Activated CD4-positive, alpha-beta T cell treated with anti-CD3 and anti-CD28 coated beads for 36 hours (primary cell): ENCODE results near the gene LRMDA. TPM values are rescaled to one million over a fixed set of nuclear protein-coding genes. Genes with fewer than 3 reads are reported as not detected.

ENCODE experiments used
- ATAC-seq: fragments of 200-7000 bp; cut with Tn5 transposase; one replicate; pipeline ENCODE4 v1.10.0; 2021; ENCODE audit warnings: mild to moderate bottlenecking, moderate library complexity
- CTCF ChIA-PET: fragments of 350-600 bp; sonication (Branson Sonifier 250); formaldehyde crosslinking; loops from one replicate; lab custom pipeline; 2021; ENCODE audit warnings: antibody characterized with exemption; lab: Charles Lee
- POLR2A ChIA-PET: fragments of 350-600 bp; sonication (Branson Sonifier 250); formaldehyde crosslinking; loops from one replicate; lab custom pipeline; 2021; ENCODE audit warnings: antibody characterized with exemption, inconsistent platforms; lab: Charles Lee
- DNase-seq: peaks from one replicate; pipeline ENCODE4 v3.0.0-alpha.2; 2020
- H3K27ac Mint-ChIP-seq: one replicate; pipeline ENCODE4 v1.8.0; 2021; ENCODE audit warnings: mixed read lengths
- H3K27me3 Mint-ChIP-seq: one replicate; pipeline ENCODE4 v1.8.0; 2021; ENCODE audit warnings: mixed read lengths
- H3K36me3 Mint-ChIP-seq: one replicate; pipeline ENCODE4 v1.8.0; 2021; ENCODE audit warnings: low read depth, mixed read lengths
- H3K4me1 Mint-ChIP-seq: one replicate; pipeline ENCODE4 v1.8.0; 2021; ENCODE audit warnings: mixed read lengths
- H3K4me3 Mint-ChIP-seq: one replicate; pipeline ENCODE4 v1.8.0; 2021; ENCODE audit warnings: mild to moderate bottlenecking, moderate library complexity, mixed read lengths
- H3K9me3 Mint-ChIP-seq: one replicate; pipeline ENCODE4 v1.8.0; 2021; ENCODE audit warnings: low read depth, mixed read lengths
- intact Hi-C, 2 experiments: fragments of 100-400 bp; cut with DNase I in 1 of 2; cut with micrococcal nuclease in 1 of 2; formaldehyde crosslinking; loops; one replicate each; pipeline versions ENCODE4 v1.14.2 to v1.15.1; 2022 to 2024; cut with DNase I, micrococcal nuclease
- total RNA-seq, 2 experiments: library from RNA; stranded (reverse); gene quantifications; one replicate each; pipeline ENCODE4 v1.2.3, GENCODE V29; 2021

The LRMDA gene
- total RNA-seq, 2 experiments from 2014 or later = not detected

GRCh38 chr10:75959209-75959608 is 527.8 kb downstream of the LRMDA start:
- H3K27ac Mint-ChIP-seq = no peak overlapping the region
- ATAC-seq (no peak), DNase-seq (no peak)
- no peak overlapping the region for H3K4me3 Mint-ChIP-seq
- intact Hi-C loops = no loop called here
- peaks cover 4% of the 10 kb centered on the region for H3K27me3 Mint-ChIP-seq
- ChIA-PET CTCF (interaction anchor here (0.5 kb wide), 1 partner anchor 23 kb away, joined by 4 read pairs; no protein-coding TSS in a partner anchor), POLR2A (no interaction called here)
- no peaks in the 10 kb centered on the region for H3K36me3 Mint-ChIP-seq
- no peaks in the 10 kb centered on the region for H3K4me1 Mint-ChIP-seq
- H3K9me3 Mint-ChIP-seq = no peaks in the 10 kb centered on the region

GRCh38 chr10:75959912-75960311 is 528.5 kb downstream of the LRMDA start:
- DNase-seq (no peak), ATAC-seq (no peak)
- POLR2A ChIA-PET = no interaction called here
- H3K27me3 Mint-ChIP-seq = peaks cover 4% of the 10 kb centered on the region
- no peak overlapping the region for H3K4me3 Mint-ChIP-seq
- H3K9me3 Mint-ChIP-seq = no peaks in the 10 kb centered on the region
- intact Hi-C loops = no loop called here
- CTCF ChIA-PET = no interaction called here
- H3K4me1 Mint-ChIP-seq = no peaks in the 10 kb centered on the region
- no peaks in the 10 kb centered on the region for H3K36me3 Mint-ChIP-seq
- no peak overlapping the region for H3K27ac Mint-ChIP-seq

GRCh38 chr10:75962395-75963061 is 531.1 kb downstream of the LRMDA start:
- Mint-ChIP-seq H3K9me3 (no peaks in the 10 kb centered on the region), H3K27ac (no peak overlapping the region), H3K36me3 (no peaks in the 10 kb centered on the region), H3K4me1 (no peaks in the 10 kb centered on the region), H3K27me3 (peaks cover 4% of the 10 kb centered on the region), H3K4me3 (no peak overlapping the region)
- POLR2A ChIA-PET = no interaction called here
- DNase-seq (no peak), ATAC-seq (no peak)
- CTCF ChIA-PET = no interaction called here
- intact Hi-C loops = no loop called here

GRCh38 chr10:75967491-75967890 is 536.1 kb downstream of the LRMDA start:
- Mint-ChIP-seq H3K36me3 (no peaks in the 10 kb centered on the region), H3K4me1 (no peaks in the 10 kb centered on the region), H3K27me3 (no peaks in the 10 kb centered on the region), H3K4me3 (no peak overlapping the region), H3K27ac (no peak overlapping the region), H3K9me3 (no peaks in the 10 kb centered on the region)
- no peak for DNase-seq
- POLR2A ChIA-PET = no interaction called here
- intact Hi-C loops = no loop called here
- CTCF ChIA-PET = no interaction called here
- ATAC-seq = no peak

- intact Hi-C loops = no loop called here
- ChIA-PET POLR2A (no interaction called here), CTCF (no interaction called here)
Observed at GRCh38 chr10:75969031-75969430, 537.6 kb downstream of the LRMDA start.

DNA sequence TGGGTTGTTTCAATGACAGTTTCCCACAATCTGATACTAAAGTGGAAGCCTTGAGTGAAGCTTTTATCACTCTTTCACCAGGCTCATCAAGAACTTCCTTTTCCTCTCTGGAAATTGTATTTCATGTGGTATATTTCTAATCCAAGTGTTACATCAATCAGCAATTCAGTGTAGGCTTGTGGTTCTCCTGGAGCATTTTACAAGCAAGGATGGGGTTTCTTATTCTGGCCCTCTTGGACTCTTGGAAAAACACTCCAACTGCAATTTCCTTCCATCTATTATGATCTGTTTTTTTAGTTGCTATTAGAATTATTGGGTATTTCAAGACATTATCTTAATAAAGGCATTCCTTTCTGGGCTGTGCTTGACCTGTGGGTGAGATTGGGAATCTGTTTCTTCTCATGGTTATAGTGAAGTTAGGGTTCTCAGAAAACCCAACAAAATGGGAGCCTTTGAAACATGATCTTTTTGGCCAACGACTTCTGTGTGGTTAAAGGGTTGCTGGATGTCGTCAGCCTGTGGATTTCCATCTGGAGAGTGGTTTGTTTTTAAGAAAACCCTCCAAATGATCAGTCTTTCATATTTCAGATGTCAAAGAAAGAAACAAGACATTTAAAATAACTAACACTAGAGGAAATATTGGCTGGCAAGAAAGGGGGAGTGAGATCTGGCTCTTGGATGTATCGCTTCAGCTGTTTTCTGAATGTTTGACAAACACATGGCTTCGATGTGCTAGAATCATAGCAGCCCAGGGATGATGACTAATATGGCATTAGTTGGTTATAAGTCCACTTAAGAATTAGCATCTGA is 540.2 kb downstream of the LRMDA start:
- Mint-ChIP-seq H3K27ac (no peak overlapping the region), H3K9me3 (no peaks in the 10 kb centered on the region), H3K4me1 (no peaks in the 10 kb centered on the region), H3K36me3 (no peaks in the 10 kb centered on the region), H3K27me3 (no peaks in the 10 kb centered on the region), H3K4me3 (no peak overlapping the region)
- CTCF ChIA-PET = interaction anchor here (0.7 kb wide), 1 partner anchor 307 kb away, joined by 3 read pairs; no protein-coding TSS in a partner anchor
- intact Hi-C loops = no loop called here
- ATAC-seq (no peak), DNase-seq (no peak)
- POLR2A ChIA-PET = no interaction called here

More at GRCh38 chr10:75969031-75969430, 537.6 kb downstream of the LRMDA start:
- Mint-ChIP-seq H3K4me1 (no peaks in the 10 kb centered on the region), H3K36me3 (no peaks in the 10 kb centered on the region), H3K4me3 (no peak overlapping the region), H3K27me3 (no peaks in the 10 kb centered on the region), H3K27ac (no peak overlapping the region), H3K9me3 (no peaks in the 10 kb centered on the region)
- ATAC-seq = no peak
- DNase-seq = no peak

GRCh38 chr10:75972491-75973276 is 541.3 kb downstream of the LRMDA start:
- Mint-ChIP-seq H3K9me3 (no peaks in the 10 kb centered on the region), H3K4me3 (no peak overlapping the region), H3K4me1 (no peaks in the 10 kb centered on the region), H3K36me3 (no peaks in the 10 kb centered on the region), H3K27me3 (no peaks in the 10 kb centered on the region), H3K27ac (no peak overlapping the region)
- intact Hi-C loops = no loop called here
- ATAC-seq = no peak
- DNase-seq = no peak
- CTCF ChIA-PET = interaction anchor here (0.7 kb wide), 1 partner anchor 308 kb away, joined by 3 read pairs; no protein-coding TSS in a partner anchor
- POLR2A ChIA-PET = no interaction called here

DNA sequence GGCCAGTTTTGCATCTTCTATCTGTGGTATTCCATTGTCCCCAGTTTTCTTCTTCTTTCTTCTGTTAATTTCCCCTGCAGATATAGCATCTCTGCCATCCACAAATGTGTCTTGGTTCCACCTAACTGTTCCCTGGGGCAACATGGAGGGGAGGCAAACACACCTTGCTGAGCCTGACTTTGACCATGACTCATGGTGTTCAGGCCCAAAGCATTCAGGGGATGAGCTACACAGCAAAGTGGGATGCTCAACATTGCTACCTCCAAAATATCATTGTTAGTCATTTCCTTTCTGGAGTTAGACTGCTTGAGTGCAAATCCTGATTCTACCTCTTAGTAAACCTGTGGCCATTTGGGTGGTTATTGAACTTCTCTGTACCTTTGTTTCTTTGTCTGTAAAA is 542.7 kb downstream of the LRMDA start:
- ATAC-seq = no peak
- H3K9me3 Mint-ChIP-seq = no peaks in the 10 kb centered on the region
- CTCF ChIA-PET = no interaction called here
- POLR2A ChIA-PET = interaction anchor here (0.6 kb wide), 1 partner anchor 20 kb away, joined by 3 read pairs; no protein-coding TSS in a partner anchor
- H3K4me1 Mint-ChIP-seq = no peaks in the 10 kb centered on the region
- H3K27ac Mint-ChIP-seq = no peak overlapping the region
- intact Hi-C loops = no loop called here
- no peaks in the 10 kb centered on the region for H3K27me3 Mint-ChIP-seq
- no peak overlapping the region for H3K4me3 Mint-ChIP-seq
- no peak for DNase-seq
- no peaks in the 10 kb centered on the region for H3K36me3 Mint-ChIP-seq

GRCh38 chr10:75976681-75977080 is 545.3 kb downstream of the LRMDA start:
- no peaks in the 10 kb centered on the region for H3K27me3 Mint-ChIP-seq
- H3K9me3 Mint-ChIP-seq = no peaks in the 10 kb centered on the region
- no peak for ATAC-seq
- CTCF ChIA-PET = no interaction called here
- H3K27ac Mint-ChIP-seq = no peak overlapping the region
- no peaks in the 10 kb centered on the region for H3K4me1 Mint-ChIP-seq
- POLR2A ChIA-PET = no interaction called here
- intact Hi-C loops = no loop called here
- no peak for DNase-seq
- H3K36me3 Mint-ChIP-seq = no peaks in the 10 kb centered on the region
- no peak overlapping the region for H3K4me3 Mint-ChIP-seq

DNA sequence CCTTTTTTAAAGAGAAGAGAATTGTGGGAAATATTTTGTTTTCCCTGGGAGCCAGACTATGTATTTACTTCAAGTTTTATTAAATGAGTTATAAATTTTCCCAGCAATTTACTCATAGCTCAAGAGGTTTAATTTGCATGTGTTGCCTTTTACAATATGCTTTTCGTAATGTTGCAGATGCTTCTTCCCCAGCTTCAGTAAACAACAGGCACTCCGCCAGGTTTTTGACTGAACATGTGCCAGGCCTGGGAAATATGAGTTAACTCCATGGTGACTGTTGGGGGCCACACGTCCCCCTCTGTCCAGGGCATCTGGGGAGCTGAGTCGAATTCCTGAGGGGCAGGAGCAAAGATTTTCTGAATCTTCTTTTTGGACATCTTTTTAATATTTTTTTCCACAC is 545.7 kb downstream of the LRMDA start:
- intact Hi-C loops = no loop called here
- Mint-ChIP-seq H3K9me3 (no peaks in the 10 kb centered on the region), H3K36me3 (no peaks in the 10 kb centered on the region), H3K27ac (no peak overlapping the region), H3K27me3 (peaks cover 2% of the 10 kb centered on the region), H3K4me3 (no peak overlapping the region), H3K4me1 (no peaks in the 10 kb centered on the region)
- ChIA-PET CTCF (no interaction called here), POLR2A (no interaction called here)
- no peak for DNase-seq
- no peak for ATAC-seq

GRCh38 chr10:75978213-75978612 is 546.8 kb downstream of the LRMDA start:
- CTCF ChIA-PET = no interaction called here

More at GRCh38 chr10:75978213-75978612, 546.8 kb downstream of the LRMDA start:
- no peak overlapping the region for H3K27ac Mint-ChIP-seq
- H3K27me3 Mint-ChIP-seq = peaks cover 2% of the 10 kb centered on the region
- no peaks in the 10 kb centered on the region for H3K4me1 Mint-ChIP-seq
- intact Hi-C loops = no loop called here
- no peak overlapping the region for H3K4me3 Mint-ChIP-seq
- ATAC-seq (no peak), DNase-seq (no peak)
- no peaks in the 10 kb centered on the region for H3K36me3 Mint-ChIP-seq
- POLR2A ChIA-PET = no interaction called here
- H3K9me3 Mint-ChIP-seq = no peaks in the 10 kb centered on the region
